Hematopoietic multipotent progenitor cell treated with erythropoietin and hydrocortisone succinate and interleukin-3 and kit ligand, for 8 days (in vitro differentiated cells): ENCODE data around the gene RPRD2.

Experiments
- DNase-seq: peaks from one replicate; pipeline ENCODE4 v3.0.0-alpha.2; 2015

Gene RPRD2

GRCh38 chr1:150473659-150474058, 109.7 kb downstream of the RPRD2 start:
- DNase-seq, result no peak

- DNase-seq, result no peak
Measured at GRCh38 chr1:150474869-150475268, 110.9 kb downstream of the RPRD2 start.

GRCh38 chr1:150476754-150477153, 112.8 kb downstream of the RPRD2 start:
- DNase-seq, result no peak

GRCh38 chr1:150477320-150477719, 113.4 kb downstream of the RPRD2 start:
- DNase-seq, result no peak

- DNase-seq, result no peak
Measured at GRCh38 chr1:150477733-150478132, 113.8 kb downstream of the RPRD2 start.

GRCh38 chr1:150479370-150479769, 115.4 kb downstream of the RPRD2 start:
- no peak for DNase-seq

GRCh38 chr1:150479927-150480352, 116.0 kb downstream of the RPRD2 start:
- no peak for DNase-seq

- DNase-seq, result no peak
Measured at GRCh38 chr1:150484431-150484830, 120.5 kb downstream of the RPRD2 start.

- DNase-seq, result peak; percentile 67
Measured at GRCh38 chr1:150484861-150485260, 120.9 kb downstream of the RPRD2 start.

GRCh38 chr1:150486966-150487762, 123.2 kb downstream of the RPRD2 start, which contains the start of gene TARS2:
TARS2 (plus strand) TSS chr1:150487419; CDS start chr1:150487451, 32 bp downstream.
- DNase-seq, result peak; percentile 99

GRCh38 chr1:150487763-150488115, 123.8 kb downstream of the RPRD2 start:
- DNase-seq, result no peak

GRCh38 chr1:150493175-150493574, 129.2 kb downstream of the RPRD2 start:
- no peak for DNase-seq

GRCh38 chr1:150498342-150498741, 134.4 kb downstream of the RPRD2 start:
- no peak for DNase-seq

- DNase-seq, result no peak
Measured at GRCh38 chr1:150505431-150505830, 141.5 kb downstream of the RPRD2 start.

- peak; percentile 54 for DNase-seq
Measured at GRCh38 chr1:150507912-150508864, 144.2 kb downstream of the RPRD2 start, which contains the start of gene ECM1. ECM1 (plus strand) TSS chr1:150508109; CDS start chr1:150508210, 101 bp downstream.

- no peak for DNase-seq
Measured at GRCh38 chr1:150508982-150509381, 145.0 kb downstream of the RPRD2 start.

GRCh38 chr1:150511551-150511950, 147.6 kb downstream of the RPRD2 start:
- DNase-seq, result no peak

GRCh38 chr1:150511985-150512660, 148.2 kb downstream of the RPRD2 start:
- no peak for DNase-seq

- DNase-seq, result no peak
Measured at GRCh38 chr1:150512846-150513245, 148.9 kb downstream of the RPRD2 start.

- peak; percentile 68 for DNase-seq
Measured at GRCh38 chr1:150513351-150513791, 149.4 kb downstream of the RPRD2 start.

GRCh38 chr1:150514260-150514659, 150.3 kb downstream of the RPRD2 start:
- DNase-seq, result no peak

GRCh38 chr1:150514913-150515327, 151.0 kb downstream of the RPRD2 start:
- no peak for DNase-seq
